HCT116 (cell line): ENCODE data around the gene DDO. TPM values are rescaled to one million over a fixed set of nuclear protein-coding genes. Genes with fewer than 3 reads are reported as not detected.

Experiments
- ATAC-seq: fragments of 200-7000 bp; cut with Tn5 transposase; 2 replicates; pipeline ENCODE4 v1.9.1; 2020; ENCODE audit warnings: mild to moderate bottlenecking, moderate library complexity
- BruUV-seq: library from RNA; stranded (reverse); fragments of 400-500 nt; replicated peaks from 2 replicates; lab custom pipeline; 2021; lab: Mats Ljungman, UMichigan
- CTCF ChIA-PET: fragments of 300-600 bp; sonication (Branson Sonifier 250); formaldehyde crosslinking; loops from one replicate; lab custom pipeline; 2021; ENCODE audit warnings: antibody characterized with exemption; lab: Charles Lee
- POLR2A ChIA-PET: fragments of 300-600, 350-600 bp; sonication (Branson Sonifier 250); formaldehyde crosslinking; loops from one replicate; lab custom pipeline; 2021; ENCODE audit warnings: antibody characterized with exemption; lab: Charles Lee
- RAD21 ChIA-PET, 2 experiments: fragments of 300-600 bp; sonication (Branson Sonifier 250); formaldehyde crosslinking; loops; one replicate each; lab custom pipeline; 2023; ENCODE audit warnings: low total read pairs in 2 of 2; ENCODE audit not compliant: uncharacterized antibody in 2 of 2, unreplicated experiment in 2 of 2, low non-redundant PET in 1 of 2; lab: Charles Lee
- DNase-seq: peaks from one replicate; pipeline ENCODE4 v3.0.0-alpha.2; 2010; ENCODE audit warnings: low read depth, low spot score
- H2AFZ ChIP-seq: fragments of 200-600 bp; shearing (Covaris generic), sonication (generic); 2 replicates; pipeline ENCODE4 v1.6.1; 2017; ENCODE audit warnings: low read depth, mixed run types, mixed read lengths, antibody characterized with exemption, low read length; ENCODE audit not compliant: poor library complexity, severe bottlenecking
- H3K27ac ChIP-seq: 2 replicates; pipeline ENCODE4 v1.5.1; 2012; ENCODE audit warnings: low read depth, low read length
- H3K27me3 ChIP-seq: fragments of 200-600 bp; sonication (generic); 2 replicates; pipeline ENCODE4 v1.6.1; 2016; ENCODE audit warnings: mixed run types, low read length, mixed read lengths; ENCODE audit not compliant: insufficient read depth
- H3K36me3 ChIP-seq, 2 experiments: fragments of 200-500 bp in 1 of 2; fragments of 200-600 bp in 1 of 2; sonication (Bioruptor generic) in 1 of 2; sonication (generic) in 1 of 2; 2 replicates each; pipeline versions ENCODE4 v1.5.1 to v1.6.1; 2014 to 2016; ENCODE audit warnings: low read length in 2 of 2, inconsistent platforms in 1 of 2, mixed read lengths in 1 of 2, mixed run types in 1 of 2; ENCODE audit not compliant: insufficient read depth in 2 of 2, control insufficient read depth in 1 of 2
- H3K4me1 ChIP-seq, 2 experiments: fragments of 200-600 bp in 1 of 2; sonication (generic) in 1 of 2; 2 replicates each; pipeline versions ENCODE4 v1.5.1 to v1.6.1; 2012 to 2017; ENCODE audit warnings: low read length in 2 of 2, inconsistent platforms in 1 of 2, mild to moderate bottlenecking in 1 of 2, mixed read lengths in 1 of 2, mixed run types in 1 of 2, moderate library complexity in 1 of 2; ENCODE audit not compliant: insufficient read depth in 2 of 2, control insufficient read depth in 1 of 2
- H3K4me2 ChIP-seq: fragments of 200-600 bp; sonication (generic); 2 replicates; pipeline ENCODE4 v1.6.1; 2017; ENCODE audit warnings: mixed run types, low read length, mixed read lengths
- H3K4me3 ChIP-seq, 2 experiments: fragments of 200-600 bp in 1 of 2; sonication (generic) in 1 of 2; replicated peaks in 1 of 2; 2 replicates each; pipeline ENCODE4 v1.5.1; 2011 to 2016; ENCODE audit warnings: low read length in 2 of 2, control low read depth in 1 of 2, low read depth in 1 of 2, mild to moderate bottlenecking in 1 of 2, mixed read lengths in 1 of 2, mixed run types in 1 of 2
- H3K79me2 ChIP-seq: fragments of 200-600 bp; sonication (generic); 2 replicates; pipeline ENCODE4 v1.6.1; 2017; ENCODE audit warnings: mild to moderate bottlenecking, mixed run types, low read length, moderate library complexity, mixed read lengths; ENCODE audit not compliant: insufficient read depth
- H3K9ac ChIP-seq: fragments of 200-600 bp; sonication (generic); 2 replicates; pipeline ENCODE4 v1.6.1; 2016; ENCODE audit warnings: low read length, mixed read lengths
- H3K9me2 ChIP-seq: fragments of 200-600 bp; sonication (generic), shearing (Covaris generic); 2 replicates; pipeline ENCODE4 v1.6.1; 2017; ENCODE audit warnings: mixed run types, mild to moderate bottlenecking, moderate library complexity; ENCODE audit not compliant: insufficient read depth
- H3K9me3 ChIP-seq, 2 experiments: fragments of 200-500 bp in 1 of 2; fragments of 200-600 bp in 1 of 2; sonication (Bioruptor generic) in 1 of 2; sonication (generic) in 1 of 2; 2 replicates each; pipeline ENCODE4 v1.6.1; 2014 to 2017; ENCODE audit warnings: low read length in 2 of 2, mixed read lengths in 2 of 2, inconsistent platforms in 1 of 2, low read depth in 1 of 2, mild to moderate bottlenecking in 1 of 2, mixed run types in 1 of 2, moderate library complexity in 1 of 2; ENCODE audit not compliant: control insufficient read depth in 1 of 2, insufficient read depth in 1 of 2
- H4K20me1 ChIP-seq: fragments of 200-600 bp; sonication (generic), shearing (Covaris generic); 2 replicates; pipeline ENCODE4 v1.6.1; 2017; ENCODE audit warnings: mixed run types, mild to moderate bottlenecking, moderate library complexity; ENCODE audit not compliant: insufficient read depth
- ATF3 ChIP-seq: IDR thresholded peaks from 2 replicates; pipeline ENCODE4 v1.6.1; 2012
- ELF1 ChIP-seq: IDR thresholded peaks from 2 replicates; pipeline ENCODE4 v1.6.1; 2012; ENCODE audit warnings: low read depth, borderline replicate concordance
- EZH2 ChIP-seq: fragments of 200-600 bp; sonication (generic); IDR thresholded peaks from 2 replicates; pipeline ENCODE4 v1.6.1; 2017; ENCODE audit warnings: antibody characterized with exemption, mixed run types
- JUND ChIP-seq: IDR thresholded peaks from 2 replicates; pipeline ENCODE4 v1.6.1; 2012
- RAD21 ChIP-seq: IDR thresholded peaks from 2 replicates; pipeline ENCODE4 v1.6.1; 2012; ENCODE audit warnings: low read depth, mild to moderate bottlenecking
- SIN3A ChIP-seq: IDR thresholded peaks from 2 replicates; pipeline ENCODE4 v1.6.1; 2012; ENCODE audit warnings: low read depth
- SRF ChIP-seq: IDR thresholded peaks from 2 replicates; pipeline ENCODE4 v1.6.1; 2012; ENCODE audit warnings: low read depth
- TCF7L2 ChIP-seq: IDR thresholded peaks from 2 replicates; pipeline ENCODE4 v1.7.0; 2011; ENCODE audit warnings: borderline replicate concordance, inconsistent platforms; ENCODE audit not compliant: insufficient read depth, insufficient read length; ENCODE audit errors: extremely low read depth
- YY1 ChIP-seq: IDR thresholded peaks from 2 replicates; pipeline ENCODE4 v1.6.1; 2011; ENCODE audit warnings: low read length, low read depth, moderate library complexity, mild to moderate bottlenecking; ENCODE audit not compliant: insufficient replicate concordance; ENCODE audit errors: extremely low read depth
- ZBTB33 ChIP-seq: IDR thresholded peaks from 2 replicates; pipeline ENCODE4 v1.6.1; 2011; ENCODE audit warnings: mild to moderate bottlenecking, low read length, moderate library complexity; ENCODE audit not compliant: insufficient replicate concordance; ENCODE audit errors: extremely low read depth
- intact Hi-C: fragments of 100-400 bp; cut with micrococcal nuclease; formaldehyde crosslinking; loops from 2 replicates; pipeline ENCODE4 v1.10.0; 2022
- total RNA-seq: library from RNA; stranded (reverse); gene quantifications from one replicate; pipeline ENCODE4 v1.2.1, GENCODE V29; 2021; ENCODE audit not compliant: unreplicated experiment

DDO gene
- total RNA-seq, 1 experiment from 2014 or later: not detected

GRCh38 chr6:110400208-110400607 lies 15.2 kb downstream of the DDO start:
- Histone ChIP-seq H2AFZ (no peak overlapping the region), H3K36me3 (no peaks in the 10 kb centered on the region)
- no peak for DNase-seq
- TF ChIP-seq SRF (no peak), ATF3 (no peak), JUND (no peak), YY1 (no peak), SIN3A (no peak), ELF1 (no peak), TCF7L2 (no peak), ZBTB33 (no peak), RAD21 (no peak), EZH2 (no peak)
- TF ChIP-seq, all 23 proteins: peak for 0
- RAD21 ChIA-PET: no interaction called here
- Histone ChIP-seq H3K27ac (no peak overlapping the region), H3K9me3 (no peaks in the 10 kb centered on the region), H3K4me2 (no peak overlapping the region), H3K79me2 (no peaks in the 10 kb centered on the region), H4K20me1 (no peaks in the 10 kb centered on the region), H3K4me1 (peaks cover 7 to 12% of the 10 kb centered on the region in 2 experiments), H3K9me2 (no peaks in the 10 kb centered on the region), H3K4me3 (no peak overlapping the region), H3K9ac (no peak overlapping the region), H3K27me3 (no peaks in the 10 kb centered on the region)
- CTCF ChIA-PET: no interaction called here
- POLR2A ChIA-PET: no interaction called here
- no peak for ATAC-seq
- intact Hi-C loops: no loop called here
- no TSS peak for BruUV-seq
